GM18505 (cell line): ENCODE results near the gene SLIT2.

ENCODE experiments used
- ATAC-seq: cut with Tn5 transposase; IDR thresholded peaks from one replicate; pipeline ENCODE4 v1.9.1; 2021; ENCODE audit not compliant: unreplicated experiment
- POLR2A ChIP-seq: IDR thresholded peaks from 4 replicates; pipeline ENCODE4 v1.6.1; 2011; ENCODE audit warnings: borderline replicate concordance; ENCODE audit not compliant: insufficient read depth, insufficient read length; ENCODE audit errors: extremely low read depth

The SLIT2 gene

GRCh38 chr4:20253735-20254409 lies 2.2 kb downstream of the SLIT2 start:
- TF ChIP-seq POLR2A = no peak
- ATAC-seq = no peak

- no peak for TF ChIP-seq POLR2A
- no peak for ATAC-seq
Observed at GRCh38 chr4:20254511-20255250, 3.0 kb downstream of the SLIT2 start.

DNA sequence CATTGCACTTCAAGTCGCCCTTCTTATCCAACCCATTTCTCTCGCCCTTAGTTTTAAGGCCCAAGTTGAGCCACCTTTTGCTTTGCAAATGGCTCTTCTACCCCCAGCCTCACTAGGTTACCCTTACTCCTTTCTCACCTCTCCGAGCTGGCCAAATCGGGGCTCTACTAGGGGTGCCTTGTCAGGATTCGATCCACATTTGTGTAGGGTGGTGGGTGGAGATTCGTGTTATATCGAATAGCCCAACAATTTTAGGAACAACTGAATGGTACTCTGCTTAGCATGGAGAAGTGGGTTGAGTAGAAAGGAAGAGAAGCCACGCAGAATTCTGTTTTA lies 3.5 kb downstream of the SLIT2 start:
- no peak for TF ChIP-seq POLR2A
- no peak for ATAC-seq

DNA sequence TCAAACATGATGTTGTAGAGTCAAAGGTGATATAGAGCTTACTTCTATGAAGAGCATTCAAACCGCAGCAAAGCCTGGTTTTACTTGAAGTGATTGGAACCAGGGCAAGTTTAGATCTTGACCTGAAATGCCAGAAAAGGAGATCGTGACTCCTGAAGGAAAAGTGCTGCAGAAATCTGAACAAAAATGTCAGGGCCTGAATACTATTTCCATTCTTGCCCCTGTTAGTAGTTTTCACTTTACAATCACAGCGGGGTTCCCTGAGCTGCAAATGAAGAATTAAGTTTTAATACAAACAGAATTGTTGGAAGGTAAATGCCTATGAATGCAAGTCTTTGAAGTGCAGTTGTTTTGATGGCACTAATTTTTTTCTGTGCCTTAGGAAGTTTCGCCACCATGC lies 4.1 kb downstream of the SLIT2 start:
- TF ChIP-seq POLR2A = no peak
- no peak for ATAC-seq

GRCh38 chr4:20256381-20256881 lies 4.7 kb downstream of the SLIT2 start:
- ATAC-seq = no peak
- TF ChIP-seq POLR2A = no peak

DNA sequence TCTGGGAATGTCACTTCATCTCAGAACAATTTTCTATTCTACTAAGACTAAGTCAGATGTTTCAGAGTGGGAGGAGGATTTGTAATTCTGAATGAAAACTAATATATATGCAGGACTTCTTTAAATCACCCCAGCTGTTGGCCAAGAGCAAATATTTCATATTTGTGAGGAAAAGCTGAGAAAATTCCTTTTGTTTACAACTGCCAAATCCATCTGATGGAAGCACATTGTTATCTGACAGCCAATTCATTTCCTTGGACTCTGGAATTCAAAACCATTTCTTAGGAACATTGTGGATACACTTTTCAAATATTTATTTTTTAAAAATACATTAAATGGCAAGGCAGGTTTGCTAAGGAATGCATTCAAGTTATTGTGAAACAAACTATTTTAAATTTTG lies 8.0 kb downstream of the SLIT2 start:
- no peak for TF ChIP-seq POLR2A
- ATAC-seq = no peak

- TF ChIP-seq POLR2A = no peak
- no peak for ATAC-seq
Observed at GRCh38 chr4:20260821-20261220, 9.1 kb downstream of the SLIT2 start.

GRCh38 chr4:20262221-20262620 lies 10.5 kb downstream of the SLIT2 start:
- no peak for ATAC-seq
- TF ChIP-seq POLR2A = no peak

DNA sequence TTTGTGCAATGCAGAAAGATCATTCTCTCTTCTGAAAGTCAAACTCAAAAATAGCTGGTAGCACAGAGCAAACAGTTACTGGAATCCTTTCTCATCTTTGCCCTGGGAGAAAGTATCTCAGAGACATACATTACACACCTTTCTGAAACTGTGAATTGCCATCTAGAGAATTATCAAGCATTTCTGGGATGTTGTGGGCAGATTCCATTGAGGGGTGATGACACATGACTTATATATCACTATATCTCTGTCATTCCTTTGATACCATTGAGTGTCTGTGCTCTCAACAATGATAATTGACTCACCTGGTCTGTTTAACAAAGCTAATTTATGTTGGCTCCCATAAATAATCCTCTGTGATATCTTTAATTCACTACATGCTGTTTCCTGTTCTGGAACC lies 13.0 kb downstream of the SLIT2 start:
- TF ChIP-seq POLR2A = no peak
- no peak for ATAC-seq

- TF ChIP-seq POLR2A = no peak
Observed at GRCh38 chr4:20265726-20266125, 14.0 kb downstream of the SLIT2 start.

GRCh38 chr4:20266215-20267082 lies 14.7 kb downstream of the SLIT2 start:
- TF ChIP-seq POLR2A = no peak
- no peak for ATAC-seq

More at GRCh38 chr4:20265726-20266125, 14.0 kb downstream of the SLIT2 start:
- ATAC-seq = no peak

- no peak for TF ChIP-seq POLR2A
- no peak for ATAC-seq
Observed at GRCh38 chr4:20268028-20268427, 16.3 kb downstream of the SLIT2 start.

DNA sequence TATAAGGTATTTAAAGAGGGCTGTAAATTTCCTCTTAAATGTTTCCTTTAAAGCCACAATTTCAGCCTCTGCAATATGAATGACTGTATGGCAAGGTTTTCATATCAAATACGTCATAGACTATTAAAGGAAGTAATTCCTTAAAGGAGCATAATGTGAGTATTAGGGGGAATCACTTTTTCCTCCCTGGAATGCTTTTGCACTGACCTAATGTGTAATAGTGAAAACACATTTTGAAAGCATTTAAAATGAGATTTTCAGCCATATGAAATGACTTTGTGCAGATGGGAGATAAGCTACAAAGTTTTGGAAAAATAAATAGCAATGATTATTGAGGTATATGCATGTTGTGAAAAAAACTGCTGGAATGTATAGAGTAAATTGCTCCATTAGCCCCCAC lies 17.6 kb downstream of the SLIT2 start:
- ATAC-seq = no peak
- TF ChIP-seq POLR2A = no peak
